ENCODE measurements around the gene HLCS.

Gene HLCS

GRCh38 chr21:36861595-36862323 is 104.7 kb downstream of the HLCS start:
- H3K27ac Mint-ChIP-seq: no peak overlapping the region
- H3K27me3 Mint-ChIP-seq: no peaks in the 10 kb centered on the region
- no peaks in the 10 kb centered on the region for H3K9me3 Mint-ChIP-seq
- ATAC-seq (replicated peaks) (no peak), DNase-seq (no peak)
- no peak overlapping the region for H3K4me3 Mint-ChIP-seq
- no peaks in the 10 kb centered on the region for H3K36me3 Mint-ChIP-seq (ENCODE audit: insufficient read depth)
- peaks cover 7 to 18% of the 10 kb centered on the region in 2 donors for H3K4me1 Mint-ChIP-seq (ENCODE audit: low read depth in 2 of 2)

- no peak overlapping the region for H3K27ac Mint-ChIP-seq
- ATAC-seq (replicated peaks) (no peak), DNase-seq (no peak)
- no peaks in the 10 kb centered on the region for H3K9me3 Mint-ChIP-seq
- H3K27me3 Mint-ChIP-seq: no peaks in the 10 kb centered on the region
- peaks cover 11 to 22% of the 10 kb centered on the region in 2 donors for H3K4me1 Mint-ChIP-seq (ENCODE audit: low read depth in 2 of 2)
- no peak overlapping the region for H3K4me3 Mint-ChIP-seq
- no peaks in the 10 kb centered on the region for H3K36me3 Mint-ChIP-seq (ENCODE audit: insufficient read depth)
These were observed 105.5 kb downstream of the HLCS start for GRCh38 chr21:36860736-36861594.

GRCh38 chr21:36859744-36860501 is 106.5 kb downstream of the HLCS start:
- DNase-seq (peak; percentile 12 to 24 (median 22)), ATAC-seq (replicated peaks) (peak; percentile 68)
- Mint-ChIP-seq H3K27ac (peak overlapping the region in 1 of 2 donors; percentile 16), H3K4me3 (peak overlapping the region; percentile 53 to 56), H3K36me3 (ENCODE audit: insufficient read depth) (no peaks in the 10 kb centered on the region), H3K4me1 (ENCODE audit: low read depth in 2 of 2) (peaks cover 11 to 19% of the 10 kb centered on the region in 2 donors), H3K27me3 (no peaks in the 10 kb centered on the region), H3K9me3 (no peaks in the 10 kb centered on the region)

- ATAC-seq (replicated peaks) (no peak), DNase-seq (no peak)
- Mint-ChIP-seq H3K4me3 (no peak overlapping the region), H3K4me1 (ENCODE audit: low read depth in 2 of 2) (peaks cover 13 to 19% of the 10 kb centered on the region in 2 donors), H3K36me3 (ENCODE audit: insufficient read depth) (no peaks in the 10 kb centered on the region), H3K9me3 (no peaks in the 10 kb centered on the region), H3K27me3 (no peaks in the 10 kb centered on the region), H3K27ac (no peak overlapping the region)
These were observed 108.0 kb downstream of the HLCS start for GRCh38 chr21:36858320-36858957.

GRCh38 chr21:36856643-36857042 is 109.8 kb downstream of the HLCS start:
- Mint-ChIP-seq H3K4me1 (ENCODE audit: low read depth in 2 of 2) (peaks cover 13 to 15% of the 10 kb centered on the region in 2 donors), H3K4me3 (no peak overlapping the region), H3K27ac (peak overlapping the region in 1 of 2 donors; percentile 33), H3K9me3 (no peaks in the 10 kb centered on the region), H3K36me3 (ENCODE audit: insufficient read depth) (no peaks in the 10 kb centered on the region), H3K27me3 (no peaks in the 10 kb centered on the region)
- no peak for ATAC-seq (replicated peaks)
- DNase-seq: no peak

GRCh38 chr21:36854391-36854790 is 112.1 kb downstream of the HLCS start:
- DNase-seq (no peak), ATAC-seq (replicated peaks) (no peak)
- no peaks in the 10 kb centered on the region for H3K27me3 Mint-ChIP-seq
- H3K27ac Mint-ChIP-seq: peak overlapping the region in 1 of 2 donors; percentile 31
- H3K36me3 Mint-ChIP-seq (ENCODE audit: insufficient read depth): no peaks in the 10 kb centered on the region
- peaks cover 6 to 7% of the 10 kb centered on the region in 2 donors for H3K4me1 Mint-ChIP-seq (ENCODE audit: low read depth in 2 of 2)
- no peak overlapping the region for H3K4me3 Mint-ChIP-seq
- no peaks in the 10 kb centered on the region for H3K9me3 Mint-ChIP-seq

GRCh38 chr21:36852864-36853263 is 113.6 kb downstream of the HLCS start:
- no peak for DNase-seq
- Mint-ChIP-seq H3K4me1 (ENCODE audit: low read depth in 2 of 2) (peaks cover 6 to 7% of the 10 kb centered on the region in 2 donors), H3K9me3 (no peaks in the 10 kb centered on the region), H3K36me3 (ENCODE audit: insufficient read depth) (no peaks in the 10 kb centered on the region), H3K4me3 (no peak overlapping the region), H3K27ac (no peak overlapping the region), H3K27me3 (no peaks in the 10 kb centered on the region)
- no peak for ATAC-seq (replicated peaks)

GRCh38 chr21:36852293-36852692 is 114.2 kb downstream of the HLCS start:
- no peak overlapping the region for H3K4me3 Mint-ChIP-seq
- peaks cover 6 to 7% of the 10 kb centered on the region in 2 donors for H3K4me1 Mint-ChIP-seq (ENCODE audit: low read depth in 2 of 2)
- ATAC-seq (replicated peaks) (no peak), DNase-seq (no peak)
- H3K27me3 Mint-ChIP-seq: no peaks in the 10 kb centered on the region
- H3K9me3 Mint-ChIP-seq: no peaks in the 10 kb centered on the region
- no peak overlapping the region for H3K27ac Mint-ChIP-seq
- H3K36me3 Mint-ChIP-seq (ENCODE audit: insufficient read depth): no peaks in the 10 kb centered on the region

- no peak overlapping the region for H3K4me3 Mint-ChIP-seq
- H3K27ac Mint-ChIP-seq: no peak overlapping the region
- H3K9me3 Mint-ChIP-seq: no peaks in the 10 kb centered on the region
- ATAC-seq (replicated peaks) (no peak), DNase-seq (no peak)
- H3K4me1 Mint-ChIP-seq (ENCODE audit: low read depth in 2 of 2): peaks cover 0 to 3% of the 10 kb centered on the region in 2 donors
- no peaks in the 10 kb centered on the region for H3K27me3 Mint-ChIP-seq
- no peaks in the 10 kb centered on the region for H3K36me3 Mint-ChIP-seq (ENCODE audit: insufficient read depth)
These were observed 115.3 kb downstream of the HLCS start for GRCh38 chr21:36851121-36851520.

GRCh38 chr21:36850372-36850771 is 116.1 kb downstream of the HLCS start:
- Mint-ChIP-seq H3K27me3 (no peaks in the 10 kb centered on the region), H3K36me3 (ENCODE audit: insufficient read depth) (no peaks in the 10 kb centered on the region), H3K27ac (no peak overlapping the region), H3K9me3 (no peaks in the 10 kb centered on the region), H3K4me3 (no peak overlapping the region), H3K4me1 (ENCODE audit: low read depth in 2 of 2) (peaks cover 0 to 3% of the 10 kb centered on the region in 2 donors)
- ATAC-seq (replicated peaks) (no peak), DNase-seq (no peak)

GRCh38 chr21:36849461-36850105 is 116.9 kb downstream of the HLCS start:
- no peak for ATAC-seq (replicated peaks)

GRCh38 chr21:36848730-36849274 is 117.7 kb downstream of the HLCS start:
- H3K4me1 Mint-ChIP-seq (ENCODE audit: low read depth in 2 of 2): peaks cover 0 to 4% of the 10 kb centered on the region in 2 donors
- no peaks in the 10 kb centered on the region for H3K27me3 Mint-ChIP-seq
- H3K36me3 Mint-ChIP-seq (ENCODE audit: insufficient read depth): no peaks in the 10 kb centered on the region
- no peaks in the 10 kb centered on the region for H3K9me3 Mint-ChIP-seq
- DNase-seq (no peak), ATAC-seq (replicated peaks) (no peak)
- H3K4me3 Mint-ChIP-seq: no peak overlapping the region
- no peak overlapping the region for H3K27ac Mint-ChIP-seq

More at GRCh38 chr21:36849461-36850105, 116.9 kb downstream of the HLCS start:
- Mint-ChIP-seq H3K36me3 (ENCODE audit: insufficient read depth) (no peaks in the 10 kb centered on the region), H3K27ac (no peak overlapping the region), H3K27me3 (no peaks in the 10 kb centered on the region), H3K4me3 (no peak overlapping the region), H3K9me3 (no peaks in the 10 kb centered on the region), H3K4me1 (ENCODE audit: low read depth in 2 of 2) (peaks cover 0 to 6% of the 10 kb centered on the region in 2 donors)
- no peak for DNase-seq

Data from effector memory CD8-positive, alpha-beta T cell (primary cell).